HFF-Myc (cell line): ENCODE data around the gene RAB27A.

Experiments used
- DNase-seq: peaks from one replicate; pipeline ENCODE4 v3.0.0-alpha.2; 2011; ENCODE audit warnings: low read depth; ENCODE audit errors: extremely low read depth
- H3K4me3 ChIP-seq: replicated peaks from 2 replicates; pipeline ENCODE4 v1.5.1; 2011; ENCODE audit warnings: low read depth, mild to moderate bottlenecking, control low read depth, low read length
- TF ChIP-seq, protein P1 (sequence below): IDR thresholded peaks from 2 replicates; pipeline ENCODE4 v1.5.1; 2012; ENCODE audit warnings: mild to moderate bottlenecking, low read depth, low read length, control low read depth; ENCODE audit errors: missing control alignments

Gene RAB27A

DNA sequence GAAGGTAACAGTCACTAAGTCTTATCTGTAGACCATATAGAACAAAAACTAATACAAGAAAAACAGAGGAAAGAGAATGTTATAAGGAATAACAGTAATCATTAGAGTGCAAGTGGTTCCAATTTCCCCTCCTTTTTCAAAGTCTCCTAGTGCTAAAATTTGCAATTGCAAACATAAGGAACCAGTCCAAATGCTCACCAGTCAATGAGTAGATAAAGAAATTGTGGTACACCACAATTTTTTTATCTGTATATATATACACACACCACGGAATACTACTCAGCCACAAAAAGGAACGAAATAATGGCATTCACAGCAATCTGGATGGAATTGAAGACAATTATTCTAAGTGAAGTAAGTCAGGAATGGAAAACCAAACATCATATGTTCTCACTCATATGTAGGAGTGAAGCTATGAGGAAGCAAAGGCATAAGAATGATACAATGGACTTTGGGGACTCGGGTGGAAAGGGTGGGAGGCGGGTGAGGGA is 54.0 kb downstream of the RAB27A start:
- no peak for DNase-seq
- TF ChIP-seq, protein P1, sequence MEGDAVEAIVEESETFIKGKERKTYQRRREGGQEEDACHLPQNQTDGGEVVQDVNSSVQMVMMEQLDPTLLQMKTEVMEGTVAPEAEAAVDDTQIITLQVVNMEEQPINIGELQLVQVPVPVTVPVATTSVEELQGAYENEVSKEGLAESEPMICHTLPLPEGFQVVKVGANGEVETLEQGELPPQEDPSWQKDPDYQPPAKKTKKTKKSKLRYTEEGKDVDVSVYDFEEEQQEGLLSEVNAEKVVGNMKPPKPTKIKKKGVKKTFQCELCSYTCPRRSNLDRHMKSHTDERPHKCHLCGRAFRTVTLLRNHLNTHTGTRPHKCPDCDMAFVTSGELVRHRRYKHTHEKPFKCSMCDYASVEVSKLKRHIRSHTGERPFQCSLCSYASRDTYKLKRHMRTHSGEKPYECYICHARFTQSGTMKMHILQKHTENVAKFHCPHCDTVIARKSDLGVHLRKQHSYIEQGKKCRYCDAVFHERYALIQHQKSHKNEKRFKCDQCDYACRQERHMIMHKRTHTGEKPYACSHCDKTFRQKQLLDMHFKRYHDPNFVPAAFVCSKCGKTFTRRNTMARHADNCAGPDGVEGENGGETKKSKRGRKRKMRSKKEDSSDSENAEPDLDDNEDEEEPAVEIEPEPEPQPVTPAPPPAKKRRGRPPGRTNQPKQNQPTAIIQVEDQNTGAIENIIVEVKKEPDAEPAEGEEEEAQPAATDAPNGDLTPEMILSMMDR = no peak
- H3K4me3 ChIP-seq = no peak overlapping the region

DNA sequence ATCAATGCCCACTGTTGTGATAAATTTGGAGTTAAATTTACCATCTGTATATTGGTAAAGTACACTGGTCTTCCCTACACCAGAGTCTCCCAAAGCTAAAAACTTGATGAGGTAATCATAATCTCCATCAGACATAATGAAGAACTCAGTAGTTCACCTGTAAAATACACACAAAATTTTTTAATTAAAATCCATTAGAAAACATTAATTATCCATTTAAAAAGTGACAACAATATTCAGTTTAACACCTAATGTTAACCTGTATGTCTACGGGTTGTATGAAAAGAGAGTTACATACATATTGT is 54.9 kb downstream of the RAB27A start:
- no peak for DNase-seq
- TF ChIP-seq, protein P1 = no peak
- no peak overlapping the region for H3K4me3 ChIP-seq

DNA sequence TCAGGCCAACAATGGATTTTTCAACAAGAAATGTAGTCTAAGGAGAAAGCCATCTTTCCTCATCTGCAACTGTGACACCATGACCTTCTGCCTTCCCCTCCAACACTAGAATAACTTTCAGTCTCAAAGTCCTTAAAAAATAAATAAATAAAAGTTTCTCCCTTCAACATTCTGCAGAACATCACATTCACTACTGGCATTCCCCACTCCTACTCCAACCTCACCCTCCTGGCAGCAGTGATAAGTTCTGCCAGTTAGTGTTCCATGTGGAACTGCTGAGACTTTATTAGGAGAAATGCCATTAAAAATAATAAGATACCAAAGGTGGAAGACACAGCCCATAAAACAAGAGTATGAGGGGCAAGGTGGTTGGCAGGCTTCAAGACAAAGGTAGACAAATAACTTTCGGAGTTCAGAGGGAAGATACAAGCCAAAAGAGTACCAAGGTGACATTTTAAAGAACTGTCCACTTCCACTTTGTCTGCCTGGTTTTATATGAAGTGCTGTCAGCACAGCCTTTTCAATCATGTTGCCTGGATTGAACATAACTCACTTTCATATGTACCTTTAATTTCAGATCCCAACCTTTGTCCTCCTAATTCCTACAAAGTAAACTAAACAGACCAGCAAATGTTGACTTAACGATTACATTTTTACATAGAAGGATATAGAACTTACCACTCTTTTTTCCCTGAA is 55.4 kb downstream of the RAB27A start:
- no peak for DNase-seq
- TF ChIP-seq, protein P1 = no peak

DNA sequence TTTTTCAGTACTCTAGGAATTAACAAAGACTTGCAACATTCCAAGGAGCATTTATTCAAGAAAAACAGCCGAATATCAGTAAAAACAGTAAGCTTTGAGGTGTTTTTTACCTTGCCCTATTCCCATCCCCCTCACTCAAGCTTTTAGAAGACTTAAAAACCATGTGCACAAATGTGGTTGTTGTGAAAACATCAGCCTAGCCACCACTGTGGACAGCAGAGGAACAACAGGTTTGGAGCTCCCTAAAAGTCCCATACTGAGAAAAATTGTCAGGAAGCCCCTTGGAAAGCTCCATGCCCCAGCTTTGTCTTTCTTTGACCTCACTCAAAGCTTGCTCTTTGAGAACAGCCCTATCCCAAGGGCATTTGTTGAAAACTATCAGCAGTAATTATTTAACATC is 58.2 kb downstream of the RAB27A start:
- TF ChIP-seq, protein P1 = no peak
- DNase-seq = no peak
- no peak overlapping the region for H3K4me3 ChIP-seq

More for the DNA sequence above, 55.4 kb downstream of the RAB27A start:
- no peak overlapping the region for H3K4me3 ChIP-seq

DNA sequence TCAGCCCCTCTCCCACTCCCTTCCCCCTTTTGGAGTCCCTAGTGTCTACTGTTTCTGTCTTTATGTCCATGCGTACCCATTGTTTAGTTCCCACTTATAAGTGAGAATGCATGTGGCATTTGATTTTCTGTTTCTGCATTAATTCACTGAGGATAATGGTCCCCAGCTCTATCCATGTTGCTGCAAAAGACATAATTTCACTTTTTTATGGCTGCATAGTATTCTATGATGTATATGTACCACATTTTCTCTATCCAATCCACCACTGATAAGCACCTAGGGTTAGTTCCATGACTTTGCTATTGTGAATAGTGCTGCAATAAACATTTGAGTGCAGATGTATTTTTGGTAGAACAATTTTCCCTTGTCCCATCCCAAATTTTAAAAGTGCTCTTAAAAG is 58.7 kb downstream of the RAB27A start:
- H3K4me3 ChIP-seq = no peak overlapping the region
- DNase-seq = no peak
- TF ChIP-seq, protein P1 = no peak

DNA sequence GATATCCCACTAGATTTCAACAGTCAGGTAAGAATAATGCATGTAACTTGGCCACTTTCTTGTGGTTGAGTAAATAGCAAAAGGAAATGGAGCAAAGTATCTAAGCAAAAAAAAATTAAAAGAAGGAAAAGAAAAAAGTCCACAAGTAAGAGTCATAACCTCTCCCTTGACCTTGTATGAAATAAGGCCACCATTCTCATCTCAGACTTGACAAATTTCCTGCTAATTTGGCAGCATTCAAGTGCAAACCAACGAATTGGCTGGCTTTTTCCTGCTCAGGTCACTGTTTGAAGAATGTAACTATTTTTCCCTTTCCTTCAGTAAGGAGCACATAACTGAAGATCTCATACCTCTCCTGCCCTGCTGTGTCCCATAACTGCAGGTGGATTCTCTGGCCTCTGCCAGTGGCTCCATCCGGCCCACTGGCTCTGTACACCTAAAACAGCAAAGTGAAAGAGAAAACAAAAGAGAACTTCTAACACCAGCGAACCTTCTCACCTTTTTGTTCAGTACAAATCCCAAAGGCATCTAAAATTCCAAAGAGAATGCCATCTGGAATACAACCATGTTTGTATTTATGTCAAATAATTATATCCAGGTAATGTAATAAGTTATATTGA is 59.5 kb downstream of the RAB27A start:
- TF ChIP-seq, protein P1 = no peak
- no peak overlapping the region for H3K4me3 ChIP-seq
- DNase-seq = no peak

DNA sequence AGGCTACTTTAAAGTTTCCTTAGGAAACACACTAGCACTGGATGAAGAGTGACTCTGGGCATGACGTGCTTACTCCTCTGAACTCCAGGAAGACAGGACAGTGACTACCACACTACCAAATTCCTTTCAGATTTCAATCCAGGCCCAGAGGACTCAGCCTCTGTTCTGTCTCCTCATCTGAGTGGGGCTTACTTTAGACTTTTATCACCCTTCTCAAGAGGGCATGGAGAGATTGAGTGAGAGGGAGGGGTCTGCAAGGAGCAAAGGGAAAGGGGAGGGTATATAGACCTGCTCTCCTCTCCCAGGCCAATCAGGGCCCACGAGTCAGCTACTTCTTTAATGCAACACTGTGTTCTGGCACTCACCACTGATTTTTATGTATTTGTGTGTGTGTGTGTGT is 63.5 kb downstream of the RAB27A start:
- DNase-seq = no peak
- TF ChIP-seq, protein P1 = no peak
- H3K4me3 ChIP-seq = no peak overlapping the region
